HG03108 (cell line): ENCODE results near the gene ADORA2B.

Experiments used
- ATAC-seq: cut with Tn5 transposase; IDR thresholded peaks from one replicate; pipeline ENCODE4 v1.9.1; 2021; ENCODE audit warnings: moderate library complexity; ENCODE audit not compliant: unreplicated experiment

Gene ADORA2B

DNA sequence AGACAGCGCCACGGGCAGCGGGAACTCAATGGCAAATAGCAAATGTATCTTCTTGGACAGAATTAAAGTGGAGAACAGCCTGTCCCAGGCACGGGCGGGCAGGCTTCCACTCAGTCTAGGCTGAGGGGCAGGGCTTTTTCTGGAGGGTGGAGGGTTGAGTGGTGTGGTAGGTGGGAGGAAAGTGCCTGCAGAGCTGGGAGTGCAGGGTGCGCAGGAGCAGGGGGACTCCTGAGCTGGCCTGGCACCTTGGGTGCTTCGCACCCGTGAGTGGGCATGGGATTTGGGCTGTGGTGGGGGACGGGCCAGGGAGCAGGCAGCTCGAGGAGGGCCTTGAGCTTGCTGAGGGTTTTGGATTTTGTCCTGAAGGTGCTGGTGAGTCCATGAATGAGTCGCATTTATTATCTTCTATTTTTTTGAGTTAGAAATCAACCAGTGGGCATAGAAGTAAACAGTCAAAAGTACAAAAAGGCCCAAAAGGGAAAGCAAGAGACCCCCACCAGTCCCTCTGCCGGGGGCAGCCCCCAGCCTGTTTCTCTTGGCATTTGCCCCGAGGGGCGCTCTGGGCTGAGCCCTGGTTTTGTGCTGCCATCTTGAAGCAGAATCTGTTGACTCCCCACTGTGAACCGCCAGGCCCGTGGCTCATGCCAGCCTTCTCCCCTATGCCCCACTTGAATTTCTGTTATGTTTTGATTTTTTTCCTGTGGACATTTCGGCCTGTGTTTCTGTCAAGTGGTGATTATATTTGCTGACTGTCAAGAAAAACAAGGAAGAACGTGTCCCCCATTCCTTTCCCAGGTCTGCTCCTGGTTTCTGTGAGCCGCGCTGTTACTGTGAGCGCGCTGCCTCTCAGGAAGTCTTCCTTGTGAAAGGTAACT lies 8.2 kb downstream of the ADORA2B start:
- no peak for ATAC-seq

DNA sequence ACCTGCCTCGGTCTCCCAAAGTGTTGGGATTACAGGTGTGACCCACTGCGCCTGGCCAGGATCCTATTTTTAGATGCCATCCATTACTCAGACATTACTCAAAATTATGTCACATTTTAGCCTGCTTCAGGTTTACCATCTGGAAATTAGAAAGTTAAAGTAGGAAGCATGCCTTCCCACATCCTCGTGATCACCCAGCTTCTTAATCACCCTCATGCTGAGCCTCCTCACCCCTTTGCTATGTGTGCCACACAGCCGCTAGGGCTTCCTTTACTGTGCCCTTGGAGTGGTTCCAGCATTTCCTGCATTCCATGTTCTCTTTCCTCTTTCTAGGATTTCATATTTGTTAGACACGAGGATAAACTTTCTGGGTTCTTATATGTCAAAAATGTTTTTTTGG lies 9.3 kb downstream of the ADORA2B start:
- no peak for ATAC-seq

DNA sequence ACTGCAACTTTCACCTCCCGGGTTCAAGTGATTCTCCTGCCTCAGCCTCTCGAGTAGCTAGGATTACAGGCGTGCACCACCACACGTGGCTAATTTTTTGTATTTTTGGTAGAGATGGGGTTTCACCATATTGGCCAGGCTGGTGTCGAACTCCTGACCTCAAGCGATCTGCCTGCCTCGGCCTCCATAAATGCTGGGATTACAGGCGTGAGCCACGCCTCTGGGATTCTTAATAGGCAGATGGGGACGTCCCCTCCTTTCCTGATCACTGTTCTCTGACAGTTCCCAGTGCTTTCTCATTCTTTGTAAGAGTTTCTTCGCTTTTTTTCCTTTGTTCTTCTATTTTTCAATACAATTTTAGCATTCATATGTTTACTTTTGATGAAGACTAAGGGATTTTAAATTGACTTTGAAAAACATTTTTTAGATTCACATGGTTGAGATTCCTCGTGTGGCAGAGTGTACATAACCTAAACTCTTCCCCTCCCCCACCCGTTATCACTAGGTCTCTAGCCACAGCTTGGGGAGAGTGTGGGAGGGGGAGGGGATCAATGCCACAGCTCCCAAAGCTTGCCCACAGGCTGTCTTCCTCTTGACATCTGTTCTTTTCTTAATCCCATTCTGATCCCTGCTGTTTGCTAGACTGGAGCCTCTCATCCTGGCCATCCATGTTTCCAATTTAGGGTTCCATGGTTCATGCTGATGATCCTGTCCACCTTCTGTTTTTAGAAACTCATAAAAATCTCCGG lies 11.0 kb downstream of the ADORA2B start:
- no peak for ATAC-seq

DNA sequence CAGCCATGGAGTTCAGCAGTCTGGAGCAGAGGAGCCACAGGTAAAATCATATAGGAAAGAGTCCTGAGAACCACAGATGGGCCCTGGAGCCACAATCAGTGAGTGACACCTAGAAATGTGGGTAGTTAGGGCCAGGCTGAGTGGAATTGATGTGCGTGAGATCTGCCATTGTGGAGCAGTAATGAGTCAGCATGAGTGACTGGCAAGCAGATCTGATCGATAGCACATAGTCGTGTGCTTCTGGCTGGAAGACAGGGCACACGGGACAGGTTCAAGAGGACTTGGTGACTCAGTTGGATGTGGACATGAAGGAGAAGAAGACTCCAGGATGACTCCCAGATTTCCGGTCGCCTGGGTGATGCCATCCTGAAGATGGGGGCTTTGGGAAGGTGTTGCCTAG lies 12.3 kb downstream of the ADORA2B start:
- ATAC-seq: no peak

DNA sequence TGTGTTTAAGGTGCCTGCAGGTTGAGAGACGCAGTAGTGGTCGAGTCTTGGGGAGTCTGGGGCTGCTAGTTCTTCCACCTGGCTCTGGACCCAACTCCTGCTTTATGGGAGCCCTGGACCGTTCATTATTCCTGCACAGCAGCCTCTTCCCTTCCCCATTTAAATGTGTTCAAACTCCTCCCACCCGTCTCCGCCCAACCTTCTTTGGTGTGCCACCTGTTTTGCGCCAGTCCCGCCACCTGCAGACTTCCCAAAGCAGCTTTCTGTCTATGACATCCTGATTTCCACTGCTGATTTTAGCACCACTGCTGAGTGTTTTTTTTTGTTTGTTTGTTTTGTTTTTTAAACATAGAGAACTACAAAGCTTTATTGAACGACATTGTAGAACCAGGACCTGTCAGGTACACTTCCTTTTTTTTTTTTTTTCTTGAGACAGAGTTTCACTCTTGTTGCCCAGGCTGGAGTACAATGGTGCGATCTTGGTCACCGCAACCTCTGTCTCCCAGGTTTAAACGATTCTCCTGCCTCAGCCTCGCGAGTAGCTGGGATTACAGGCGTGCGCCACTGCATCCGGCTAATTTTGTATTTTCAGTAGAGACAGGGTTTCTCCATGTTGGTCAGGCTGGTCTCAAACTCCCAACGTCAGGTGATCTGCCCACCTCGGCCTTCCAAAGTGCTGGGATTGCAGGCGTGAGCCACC lies 12.8 kb downstream of the ADORA2B start:
- ATAC-seq: no peak

DNA sequence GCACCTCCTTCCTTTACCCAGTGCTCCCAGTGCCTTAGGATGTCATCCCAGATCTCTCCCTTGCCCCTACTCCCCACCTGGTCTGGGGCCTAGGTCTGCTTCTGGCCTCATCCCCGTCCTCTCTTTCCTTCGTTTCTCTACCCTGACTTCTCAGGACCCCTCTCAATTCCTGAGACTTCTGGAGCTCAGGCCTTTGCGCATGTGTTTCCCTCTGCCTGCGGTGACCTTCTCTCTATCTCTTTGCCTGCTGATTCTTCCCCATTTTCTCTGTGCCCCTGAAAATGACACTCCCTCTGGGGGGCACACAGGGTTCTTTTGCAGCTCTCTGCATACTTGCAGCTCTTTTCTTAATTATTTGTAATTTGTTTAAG lies 13.5 kb downstream of the ADORA2B start:
- ATAC-seq: no peak

DNA sequence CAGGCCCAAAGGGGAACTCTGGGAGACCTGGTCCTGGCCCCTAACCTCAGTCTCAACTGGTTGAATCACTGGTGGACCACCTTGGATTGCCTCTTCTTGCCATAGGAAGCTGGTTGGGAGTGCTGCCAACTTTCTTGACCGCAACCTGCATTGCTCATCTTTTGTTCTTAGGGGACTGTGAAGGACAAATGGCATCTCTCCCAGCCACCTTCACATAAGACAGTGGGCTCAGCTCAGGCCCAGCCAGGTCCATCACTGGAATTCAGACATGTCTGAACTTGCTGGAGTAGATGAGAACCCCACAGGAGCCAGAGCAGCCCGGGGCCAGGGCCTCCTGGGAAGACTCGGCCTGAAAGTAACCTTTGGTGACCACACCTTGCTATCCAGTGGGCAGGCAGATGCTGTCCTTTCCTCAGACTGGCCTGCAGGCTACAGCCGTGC lies 18.8 kb downstream of the ADORA2B start:
- no peak for ATAC-seq

DNA sequence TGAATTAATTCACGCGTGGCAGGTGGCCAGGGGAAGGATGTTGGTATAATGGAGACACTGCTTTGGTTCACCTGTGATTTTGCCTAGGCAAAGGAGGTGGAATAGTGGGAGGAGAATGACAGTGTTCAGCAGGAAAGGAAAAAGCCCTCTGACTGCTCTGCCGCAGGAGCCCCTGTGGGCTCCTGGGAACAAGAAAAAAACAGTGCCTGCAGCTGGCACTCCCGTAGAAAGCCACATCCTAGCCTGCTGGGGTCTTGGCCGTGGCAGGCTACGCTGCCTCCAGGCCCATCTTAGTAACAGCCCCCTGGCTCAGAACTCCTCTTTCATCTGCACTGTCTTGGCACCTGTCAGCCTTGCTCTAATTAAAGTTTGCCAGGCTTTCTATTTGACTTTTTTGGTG lies 20.6 kb downstream of the ADORA2B start:
- no peak for ATAC-seq

DNA sequence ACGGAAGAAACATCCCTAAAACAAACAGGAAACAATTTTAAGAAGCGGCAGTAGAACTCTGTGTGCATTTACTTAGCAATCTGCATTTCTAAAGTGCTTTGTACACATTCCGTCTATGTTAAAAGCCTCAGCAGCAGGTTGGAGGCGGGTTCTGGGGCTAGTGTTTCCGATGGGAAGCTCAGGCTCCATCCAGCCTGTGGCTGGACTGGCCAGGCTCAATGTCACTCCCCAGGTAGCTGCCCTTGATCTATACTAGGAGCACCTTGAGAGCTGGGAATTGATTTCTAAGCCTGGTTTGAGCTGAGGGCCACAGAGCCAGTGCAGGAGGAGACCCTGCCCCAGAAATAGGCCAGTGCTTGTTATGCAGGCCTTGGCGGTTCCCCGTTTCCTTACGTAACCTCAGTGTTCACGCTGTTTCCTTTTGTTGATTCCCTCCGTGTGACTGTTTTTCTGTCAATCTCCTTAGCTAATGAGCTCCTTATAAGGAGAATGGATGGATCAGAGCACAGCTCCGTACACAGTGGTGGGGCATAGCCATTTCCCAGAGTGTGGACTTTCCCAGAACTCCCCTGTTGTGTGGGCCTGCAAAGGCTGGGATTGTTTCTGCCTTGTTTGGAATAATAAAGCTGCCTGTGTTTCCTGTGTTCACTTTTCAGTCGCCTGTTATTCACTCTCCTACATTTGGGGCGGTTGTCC lies 21.4 kb downstream of the ADORA2B start:
- no peak for ATAC-seq

DNA sequence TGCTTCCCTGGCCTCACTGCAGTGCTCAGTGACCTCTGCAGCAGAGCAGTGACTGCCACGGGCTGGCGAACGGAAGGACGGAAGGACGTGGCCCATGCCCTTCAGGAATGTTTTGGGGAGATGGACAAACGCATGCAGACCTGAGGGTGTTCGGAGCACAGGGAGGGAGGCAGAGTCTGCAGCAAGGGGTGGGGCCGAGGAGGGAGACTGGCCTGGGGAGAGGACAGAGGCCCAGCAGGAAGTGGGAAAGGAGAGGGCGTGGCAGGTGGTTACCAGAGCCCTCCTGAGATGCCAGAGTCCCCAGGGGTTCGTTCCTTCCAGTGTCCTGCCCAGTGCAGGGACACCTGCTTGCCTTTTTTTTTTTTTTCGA lies 21.9 kb downstream of the ADORA2B start:
- ATAC-seq: no peak

DNA sequence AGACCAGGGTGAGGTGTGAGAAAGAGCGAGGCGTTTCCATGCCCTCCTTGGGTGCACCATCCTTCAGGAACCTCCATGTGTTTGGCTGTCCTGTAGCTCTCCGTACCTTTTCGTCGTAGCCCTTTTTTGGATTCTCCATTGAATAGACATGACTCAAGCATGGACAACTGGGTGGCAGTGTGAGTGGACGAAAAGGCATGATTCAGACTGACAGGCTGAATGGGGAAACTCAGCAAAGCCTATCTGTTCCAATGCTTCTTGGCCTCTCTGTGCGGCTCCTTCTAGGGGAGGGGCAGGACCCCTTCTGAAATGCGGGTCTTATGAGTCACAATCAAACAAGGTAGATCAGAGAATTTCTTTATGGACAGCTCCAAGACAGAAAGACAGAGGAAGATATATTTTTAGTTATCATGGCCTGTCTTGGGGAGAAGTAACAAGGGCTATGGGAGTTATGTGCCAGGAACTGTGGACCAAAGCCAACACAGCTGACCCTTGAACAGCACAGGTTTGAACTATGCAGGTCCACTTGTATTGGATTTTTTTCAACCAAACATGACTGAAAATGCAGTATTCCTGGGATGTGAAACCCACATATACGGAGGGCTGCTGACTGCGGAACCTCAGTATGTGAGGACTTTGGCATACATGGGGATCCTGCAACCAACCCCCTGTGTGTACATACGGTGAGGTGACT lies 22.9 kb downstream of the ADORA2B start:
- ATAC-seq: no peak

DNA sequence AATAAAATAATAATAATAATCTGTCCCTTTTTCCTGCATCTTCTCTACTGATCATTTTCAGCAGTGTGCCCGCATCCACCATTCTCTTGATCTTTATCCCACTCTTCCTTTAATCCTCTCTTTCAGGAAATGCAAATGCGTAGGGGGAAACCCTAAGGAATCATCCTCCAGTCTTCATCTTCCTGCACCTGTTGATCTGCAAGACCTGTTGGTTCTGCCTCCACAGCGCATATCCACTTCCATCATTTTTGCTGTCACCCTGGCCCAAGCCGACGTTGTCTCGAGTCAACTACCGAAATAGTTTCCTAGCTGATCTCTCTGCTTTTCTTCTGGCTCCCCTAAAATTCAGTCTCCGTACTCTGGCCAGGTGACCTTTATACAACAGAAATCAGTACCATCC lies 24.5 kb downstream of the ADORA2B start:
- ATAC-seq: no peak

DNA sequence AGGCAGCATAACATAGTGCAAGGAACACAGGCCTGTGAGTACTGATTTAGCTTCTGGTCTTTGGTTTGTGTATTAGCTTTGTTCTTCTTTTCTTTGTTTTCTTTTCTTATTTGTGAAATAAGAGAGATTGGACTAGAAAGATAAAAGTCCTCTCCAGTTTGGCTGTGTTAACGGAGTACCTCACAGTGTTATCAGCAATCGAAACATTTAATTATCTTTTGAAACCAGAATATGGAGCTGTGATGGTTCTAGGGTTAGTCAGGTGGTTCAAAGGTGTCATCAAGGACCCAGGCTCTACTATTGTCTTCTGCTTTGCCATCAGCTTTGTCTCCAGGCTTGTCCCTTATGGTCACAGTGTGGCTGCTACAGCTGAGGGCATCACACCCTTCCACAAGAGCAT lies 25.6 kb downstream of the ADORA2B start:
- no peak for ATAC-seq

DNA sequence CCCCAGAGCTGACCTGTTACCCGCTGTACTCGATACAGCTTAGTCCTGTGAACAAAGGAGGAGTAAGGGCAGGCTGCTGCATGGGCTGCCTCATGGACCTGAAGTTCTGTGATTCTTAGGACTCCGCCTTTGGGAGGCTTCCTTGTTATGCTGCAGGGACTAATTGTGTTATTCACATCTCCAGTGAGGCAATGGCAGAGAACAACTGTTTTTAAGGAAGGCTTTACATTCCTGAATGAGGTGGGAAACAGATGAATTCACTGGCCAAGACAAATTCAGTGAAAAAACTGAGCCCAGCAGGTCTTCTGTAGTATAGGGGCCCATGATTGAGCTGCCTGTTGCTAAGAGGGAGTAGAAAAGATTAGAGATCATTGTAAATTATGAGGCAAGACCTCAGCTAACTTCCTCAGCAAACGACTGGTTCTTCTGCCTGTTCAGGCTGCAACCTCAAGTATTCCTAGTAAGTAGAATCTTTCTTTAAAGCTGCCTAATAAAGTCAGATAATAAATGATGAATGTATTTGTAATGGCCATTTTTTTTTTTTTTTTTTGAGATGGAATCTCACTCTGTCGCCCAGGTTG lies 26.3 kb downstream of the ADORA2B start:
- no peak for ATAC-seq

DNA sequence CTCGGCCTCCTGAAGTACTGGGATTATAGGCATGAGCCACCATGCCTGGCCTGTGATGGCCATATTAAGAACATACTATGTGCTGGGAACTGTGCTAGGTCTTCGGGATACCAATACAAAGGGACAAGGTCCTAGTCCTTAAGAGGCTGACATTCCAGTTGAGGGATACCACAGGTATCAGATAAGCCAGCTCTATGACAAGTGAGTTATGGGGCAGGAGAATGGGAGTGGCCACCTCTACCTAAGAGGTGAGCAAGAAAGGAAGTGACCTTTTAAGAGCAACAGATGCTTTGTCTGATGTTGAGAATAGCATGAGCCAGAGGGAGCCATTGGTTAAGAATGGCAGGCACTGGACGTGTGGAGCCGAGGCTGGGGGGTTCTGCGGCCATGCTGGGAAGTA lies 27.0 kb downstream of the ADORA2B start:
- no peak for ATAC-seq

DNA sequence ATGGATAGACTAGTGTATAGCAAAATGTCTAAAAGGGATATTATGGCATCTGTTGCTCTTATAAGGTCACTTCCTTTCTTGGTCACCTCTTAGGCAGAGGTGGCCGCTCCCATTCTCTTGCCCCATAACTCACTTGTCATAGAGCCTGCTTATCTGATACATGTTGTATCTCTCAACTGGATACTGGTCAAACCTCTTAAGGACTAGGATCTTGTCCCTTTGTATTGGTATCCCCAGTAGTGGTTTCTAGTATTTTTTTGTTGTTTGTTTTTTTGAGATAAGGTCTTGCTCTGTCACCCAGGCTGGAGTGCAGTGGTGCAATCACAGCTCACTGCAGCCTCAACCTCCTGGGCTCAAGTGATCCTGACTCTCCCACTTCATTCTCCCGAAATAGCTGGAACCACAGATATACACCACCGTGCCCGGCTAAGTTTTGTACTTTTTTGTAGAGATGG lies 27.6 kb downstream of the ADORA2B start:
- ATAC-seq: no peak

DNA sequence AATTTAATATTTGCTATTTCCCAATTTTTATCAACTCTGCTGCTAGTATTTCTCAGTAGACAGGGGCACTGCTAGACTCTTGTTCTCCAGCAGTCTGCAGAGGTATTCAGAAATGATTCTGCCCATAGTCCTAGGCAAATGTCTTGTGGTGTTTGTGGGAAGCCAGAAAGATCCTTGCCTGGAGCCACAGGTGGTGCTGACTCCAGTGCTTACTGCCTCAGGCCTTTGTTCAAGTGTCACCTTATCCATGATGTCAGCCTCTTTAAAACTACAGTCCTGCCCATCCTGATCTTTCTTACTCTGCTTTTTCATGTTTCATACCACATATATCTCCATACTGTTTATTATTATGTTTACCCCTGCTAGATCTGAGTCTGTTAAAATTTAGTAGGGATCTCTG lies 28.1 kb downstream of the ADORA2B start:
- no peak for ATAC-seq

DNA sequence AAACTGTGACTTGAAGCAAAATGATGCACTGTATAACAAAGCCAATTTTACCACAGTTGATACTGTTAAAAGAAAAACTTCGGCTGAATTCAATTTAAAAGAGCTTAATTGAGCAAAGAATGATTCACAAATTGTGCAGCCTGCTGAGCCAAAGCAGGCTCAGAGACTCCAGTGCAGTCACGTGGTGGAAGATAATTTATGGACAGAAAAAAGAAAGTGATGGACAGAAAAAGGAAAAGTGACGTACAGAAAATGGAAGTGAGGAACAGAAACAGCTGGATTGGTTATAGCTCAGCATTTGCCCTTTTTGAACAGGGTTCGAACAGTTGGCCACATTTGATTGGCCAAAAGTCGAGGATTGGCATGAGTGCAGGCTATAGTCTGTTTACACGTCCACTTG lies 28.9 kb downstream of the ADORA2B start:
- ATAC-seq: no peak

DNA sequence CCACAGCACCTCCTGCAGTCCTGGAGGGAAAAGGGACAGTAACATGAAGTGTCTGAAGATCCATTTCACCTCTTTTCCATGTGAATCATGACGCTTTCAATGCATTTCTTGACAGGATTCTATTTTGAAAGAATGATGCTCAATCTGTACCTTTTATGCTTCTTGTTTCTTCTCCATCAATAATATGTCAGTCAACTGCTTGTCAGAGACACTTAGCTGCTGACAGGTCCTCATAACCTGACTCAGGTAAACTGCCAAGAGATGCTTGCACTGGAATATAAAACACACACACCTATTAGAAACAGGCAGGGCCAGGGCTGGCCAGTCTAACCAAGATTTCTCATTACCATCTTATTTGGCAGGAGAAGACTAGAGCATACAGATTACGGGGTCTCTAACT lies 33.0 kb downstream of the ADORA2B start:
- no peak for ATAC-seq

DNA sequence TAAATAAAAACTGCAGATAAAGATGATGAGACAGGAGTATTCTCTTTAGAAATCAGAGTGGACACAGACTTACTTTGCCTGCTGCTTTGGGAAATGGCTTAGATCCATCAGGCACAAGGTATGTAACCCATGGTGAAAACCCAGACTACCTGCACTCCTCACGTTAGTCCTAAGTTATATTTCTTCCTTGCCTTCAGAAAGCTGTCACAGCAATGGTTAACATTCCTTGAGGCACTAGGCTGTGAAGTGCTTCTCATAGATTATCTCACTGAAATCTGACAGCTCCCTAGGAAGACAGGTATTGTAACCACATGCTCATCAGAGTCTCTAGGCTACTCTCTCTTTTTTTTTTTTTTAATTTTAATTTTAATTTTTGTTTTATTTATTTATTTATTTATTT lies 33.7 kb downstream of the ADORA2B start:
- no peak for ATAC-seq
